Testis (tissue), 2 donors: Measurements from ENCODE around the gene HGD.

ENCODE experiments used
- CTCF ChIP-seq, 3 experiments: fragments of 450-650 bp in 2 of 3; fragments of 200-600 bp in 1 of 3; sonication (generic) in 1 of 3; IDR thresholded peaks; one replicate each; pipeline ENCODE4 v1.5.1; 2016 to 2019; ENCODE audit warnings: antibody characterized with exemption in 3 of 3, mild to moderate bottlenecking in 2 of 3, moderate library complexity in 1 of 3
- POLR2A ChIP-seq: fragments of 450-650 bp; IDR thresholded peaks from one replicate; pipeline ENCODE4 v1.6.1; 2017; ENCODE audit warnings: antibody characterized with exemption, mild to moderate bottlenecking, moderate library complexity

GRCh38 chr3:120625159-120625586 lies 56.9 kb downstream of the HGD start:
- TF ChIP-seq CTCF (IDR thresholded peaks at IDR 0.05) (no peak), POLR2A (no peak)
